Hypothalamus (tissue), 51 donors: Measurements from ENCODE around the gene MAGIX.
"Not testable (repeated sequence)": the region's sequence is repeated elsewhere in the genome, so short reads cannot be mapped to it uniquely, and the experiment has no call there.

ENCODE experiments used
- DNase-seq, 51 donors: peaks; one replicate each; lab custom pipeline; 2025; lab: John Stamatoyannopoulos, UW

MAGIX gene

DNA sequence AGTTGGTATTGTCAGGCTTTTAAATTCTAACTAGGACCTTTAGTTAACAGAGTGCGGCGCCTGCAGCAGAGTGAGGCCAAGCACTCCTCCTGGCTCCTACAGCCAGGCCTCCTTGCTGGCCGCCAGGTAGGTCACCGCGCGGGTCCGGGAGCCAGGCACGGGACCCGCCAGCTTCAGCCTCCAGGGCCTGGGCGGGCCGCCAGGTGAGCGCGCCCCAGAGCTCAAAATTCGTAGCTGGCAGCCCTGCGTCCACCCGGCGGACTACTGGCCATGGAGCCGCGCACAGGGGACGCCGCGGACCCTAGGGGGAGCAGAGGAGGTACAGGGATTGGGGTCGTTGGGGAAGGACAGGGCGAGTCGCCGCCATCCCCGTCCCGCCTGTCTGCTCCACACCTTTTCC is at the start of gene MAGIX:
MAGIX (plus strand) TSS at position 139 of the 400 bp plus-strand sequence; CDS start at position 271, 132 bp downstream.
- no peak for DNase-seq

DNA sequence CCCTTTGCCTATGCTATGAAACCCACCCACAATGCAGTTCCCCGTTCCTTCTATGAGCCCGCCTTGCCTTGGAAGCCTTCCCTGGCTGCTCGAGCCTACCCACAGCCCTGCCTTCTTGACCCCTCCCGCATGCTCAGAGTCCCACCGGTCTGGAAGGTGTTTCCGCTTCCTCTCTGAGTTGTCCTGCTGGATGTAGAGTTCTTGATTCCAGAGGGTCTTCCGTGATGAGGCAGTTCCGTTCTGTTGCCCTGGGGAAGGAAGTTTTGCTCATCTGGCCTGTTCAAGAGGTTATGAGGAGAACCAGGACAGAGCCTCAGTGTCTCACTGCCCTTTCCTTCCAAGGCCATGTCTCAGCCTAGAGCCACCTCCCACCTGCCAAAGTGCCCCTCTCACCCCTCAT is 46.5 kb upstream of the MAGIX start:
- DNase-seq = no peak

DNA sequence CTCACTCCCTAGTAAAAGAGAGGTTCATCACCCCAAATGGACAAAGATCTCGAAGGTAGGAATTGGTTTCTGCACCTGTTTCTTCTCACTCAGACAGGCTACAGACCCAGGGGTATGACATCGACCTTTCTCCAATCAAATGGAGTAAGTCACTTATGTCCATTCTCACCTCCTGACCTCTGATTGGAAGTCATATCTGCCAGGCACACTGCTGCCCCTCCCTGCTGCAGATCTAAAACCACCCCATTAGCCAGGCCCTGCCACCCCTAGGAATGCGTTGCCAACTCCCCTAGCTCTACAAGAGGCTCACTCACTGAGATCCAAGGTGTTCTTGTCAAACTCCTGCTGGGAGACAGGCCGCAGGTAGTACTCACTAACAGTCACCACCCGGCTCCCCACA is 45.8 kb upstream of the MAGIX start:
- DNase-seq = no peak

DNA sequence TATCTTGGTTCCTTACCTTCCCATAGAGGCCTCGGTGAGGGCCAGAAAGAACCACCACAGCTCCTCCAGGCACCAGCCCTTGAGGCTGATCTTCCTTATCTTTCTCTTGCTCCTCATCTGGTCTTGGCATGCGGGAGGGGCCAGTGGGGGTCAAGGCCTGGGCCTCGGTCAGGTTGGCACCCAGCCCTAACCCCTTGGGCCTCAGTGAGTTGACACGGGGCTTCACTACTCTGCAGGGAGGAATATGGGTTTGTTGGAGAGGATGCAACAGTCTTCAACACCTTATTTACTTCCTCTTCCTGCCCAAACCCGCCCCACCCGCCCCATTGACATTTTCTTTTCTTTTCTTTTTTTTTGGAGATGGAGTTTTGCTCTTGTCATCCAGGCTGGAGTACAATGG is 45.0 kb upstream of the MAGIX start:
- no peak for DNase-seq

DNA sequence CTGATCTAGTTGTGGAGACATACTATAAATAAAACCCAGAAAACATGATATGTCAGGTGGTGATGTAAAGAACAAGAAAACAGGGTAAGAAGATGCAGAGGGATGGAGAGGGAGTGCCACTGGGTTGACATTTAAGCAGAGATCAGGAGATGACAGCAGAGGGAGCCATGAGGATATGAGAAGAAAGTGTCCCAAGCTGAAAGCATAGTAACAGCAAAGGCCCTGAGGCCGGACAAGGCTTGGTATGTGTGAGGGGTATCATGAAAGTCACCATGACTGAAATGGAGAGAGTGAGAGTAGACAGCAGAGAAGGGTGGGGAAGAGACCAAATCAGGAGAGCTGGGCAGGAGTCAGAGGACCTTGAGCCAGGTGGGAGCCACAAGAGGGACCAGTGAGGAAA is 42.5 kb upstream of the MAGIX start:
- no peak for DNase-seq

DNA sequence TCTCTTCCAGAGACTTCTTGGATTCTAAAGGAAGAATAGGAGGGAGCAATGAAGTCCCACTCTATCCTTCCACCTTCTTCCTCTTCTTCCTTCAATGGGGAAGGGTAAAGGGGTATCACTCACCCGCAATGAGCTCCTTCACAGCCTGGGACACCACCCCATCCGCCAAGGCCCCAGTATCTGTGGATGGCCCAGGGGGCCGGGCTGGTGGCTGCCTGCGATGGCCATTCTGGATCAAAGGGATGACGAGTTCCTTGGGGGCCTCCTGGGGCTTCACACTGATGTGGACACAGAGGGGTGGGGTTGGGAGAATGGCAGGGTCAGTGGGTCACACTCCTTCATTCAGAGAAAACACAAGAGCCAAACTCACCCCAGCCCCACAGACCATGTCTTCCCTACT is 40.1 kb upstream of the MAGIX start:
- no peak for DNase-seq

DNA sequence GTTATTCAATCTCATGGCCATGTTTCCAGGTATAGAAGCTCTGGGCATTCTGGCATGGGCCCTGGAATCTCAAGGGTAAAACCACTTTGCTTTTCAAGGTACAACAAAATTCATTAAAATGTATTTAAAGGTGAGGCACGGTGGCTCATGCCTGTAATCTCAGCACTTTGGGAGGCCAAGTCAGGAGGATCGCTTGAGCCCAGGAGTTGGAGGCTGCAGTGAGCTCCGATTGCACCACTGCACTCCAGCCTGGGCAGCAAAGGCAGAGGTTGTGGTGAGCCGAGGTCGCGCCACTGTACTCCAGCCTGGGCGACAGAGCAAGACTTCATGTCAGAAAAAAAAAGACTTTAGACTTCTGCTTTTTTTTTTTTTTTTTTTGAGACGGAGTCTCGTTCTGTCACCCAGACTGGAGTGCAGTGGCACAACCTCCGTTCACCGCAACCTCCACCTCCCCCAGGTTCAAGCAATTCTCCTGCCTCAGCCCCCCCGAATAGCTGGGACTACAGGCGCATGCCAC is 34.8 kb upstream of the MAGIX start:
- DNase-seq = not testable (repeated sequence)

DNA sequence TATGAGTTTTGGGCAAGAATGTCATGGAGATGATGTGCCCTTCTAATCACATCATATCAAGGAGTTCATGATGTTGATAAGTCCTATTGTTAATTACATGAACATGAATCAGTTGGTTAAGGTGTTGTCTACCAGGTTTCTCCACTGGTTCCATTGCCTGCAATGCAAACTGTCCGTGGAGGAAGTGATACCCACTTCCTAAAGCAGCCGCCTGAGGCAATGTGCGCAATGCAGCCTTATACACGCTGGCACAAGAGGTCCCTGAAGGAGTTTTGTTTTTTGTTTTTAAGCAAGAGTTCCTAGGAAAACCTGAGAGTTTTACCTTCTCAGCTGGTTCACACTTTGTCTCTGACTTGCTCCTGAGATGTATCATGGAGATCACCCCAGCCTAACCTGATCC is 33.1 kb upstream of the MAGIX start:
- DNase-seq = no peak

DNA sequence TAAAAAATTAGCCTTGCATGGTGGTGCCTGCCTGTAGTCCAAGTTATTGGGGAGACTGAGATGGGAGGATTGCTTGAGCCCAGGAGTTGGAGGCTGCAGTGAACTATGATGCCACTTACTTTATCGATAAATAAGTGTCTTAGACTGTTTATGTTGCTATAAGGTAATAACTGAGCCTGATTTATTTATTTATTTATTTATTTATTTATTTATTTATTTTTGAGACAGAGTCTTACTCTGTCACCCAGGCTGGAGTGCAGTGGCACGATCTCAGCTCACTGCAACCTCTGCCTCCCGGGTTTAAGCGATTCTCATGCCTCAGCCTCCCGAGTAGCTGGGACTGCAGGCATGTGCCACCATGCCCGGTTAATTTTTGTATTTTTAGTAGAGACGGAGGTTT is 30.3 kb upstream of the MAGIX start:
- not testable (repeated sequence) for DNase-seq

DNA sequence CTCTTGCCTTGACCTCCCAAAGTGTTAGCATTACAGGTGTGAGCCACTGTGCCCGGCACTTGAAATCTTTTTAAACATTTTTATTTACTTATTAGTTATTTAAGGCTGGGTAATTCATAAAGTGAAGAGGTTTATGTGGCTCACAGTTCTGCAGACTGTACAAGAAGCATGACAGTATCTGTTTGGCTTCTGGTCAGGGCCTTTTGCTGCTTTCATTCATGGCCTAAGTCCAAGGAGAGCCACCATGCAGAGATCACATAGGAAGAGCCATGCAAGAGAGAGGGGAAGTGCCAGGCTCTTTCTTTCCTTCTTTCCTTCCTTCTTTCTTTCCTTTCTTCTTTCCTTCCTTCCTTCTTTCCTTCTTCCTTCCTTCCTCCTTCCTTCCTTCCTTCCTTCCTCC is 28.8 kb upstream of the MAGIX start:
- no peak for DNase-seq

DNA sequence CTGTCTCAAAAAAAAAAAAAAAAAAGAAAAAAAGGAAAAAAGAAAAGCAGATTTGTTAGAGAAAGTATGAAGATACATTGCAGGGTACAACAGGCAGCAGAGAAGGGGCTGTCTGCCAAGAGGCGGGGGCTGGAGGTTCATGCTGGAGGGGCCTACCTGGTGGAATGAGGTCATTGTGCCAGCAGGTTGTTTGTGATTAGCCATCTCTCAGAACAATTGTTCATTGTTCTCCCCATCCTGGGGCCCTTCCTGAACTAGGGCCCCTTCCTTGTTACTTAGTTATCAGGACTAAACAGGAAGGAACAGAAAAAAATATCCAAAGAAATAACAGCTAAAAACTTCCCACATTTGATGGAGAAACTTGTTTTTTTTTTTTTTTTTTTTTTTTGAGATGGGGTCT is 25.1 kb upstream of the MAGIX start:
- no peak for DNase-seq

DNA sequence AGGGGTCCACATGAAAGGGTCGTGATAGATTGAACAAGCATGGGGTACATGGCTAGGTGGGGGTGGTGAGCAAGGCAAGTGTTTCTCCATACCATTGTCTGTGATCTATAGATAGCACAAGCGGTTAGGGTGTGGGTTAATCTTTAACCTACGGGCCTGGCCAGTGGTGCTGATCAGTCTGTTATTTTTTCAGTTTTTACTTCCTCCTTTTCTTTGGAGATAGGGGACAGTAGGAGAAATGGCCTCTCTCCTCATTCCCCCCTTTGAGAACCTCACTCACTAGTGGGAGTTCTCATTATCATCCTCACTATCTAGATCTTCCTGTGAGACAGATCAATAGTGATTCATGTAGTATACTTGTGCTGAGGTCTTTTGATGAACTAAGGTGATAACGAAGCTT is 22.8 kb upstream of the MAGIX start:
- DNase-seq = no peak

DNA sequence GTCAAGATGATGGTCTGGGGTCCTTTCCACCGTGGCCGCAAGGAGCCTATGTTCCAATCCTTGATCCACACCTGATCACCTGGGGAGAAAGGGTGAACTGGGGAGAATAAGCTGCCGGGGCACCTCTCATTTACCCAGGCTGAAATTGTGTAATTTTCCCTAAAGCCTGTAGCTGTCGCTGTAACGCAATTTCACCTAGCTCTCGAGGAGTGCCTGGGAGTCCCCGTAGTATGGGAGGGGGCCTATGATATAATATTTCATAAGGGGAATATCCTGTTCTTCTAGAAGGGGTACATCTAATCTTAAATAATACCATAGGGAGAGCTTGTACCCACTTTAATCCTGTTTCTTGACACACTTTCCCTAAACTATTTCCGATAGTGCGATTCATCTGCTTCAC is 20.3 kb upstream of the MAGIX start:
- peak in 1 of 51 donors; percentile 0 for DNase-seq

DNA sequence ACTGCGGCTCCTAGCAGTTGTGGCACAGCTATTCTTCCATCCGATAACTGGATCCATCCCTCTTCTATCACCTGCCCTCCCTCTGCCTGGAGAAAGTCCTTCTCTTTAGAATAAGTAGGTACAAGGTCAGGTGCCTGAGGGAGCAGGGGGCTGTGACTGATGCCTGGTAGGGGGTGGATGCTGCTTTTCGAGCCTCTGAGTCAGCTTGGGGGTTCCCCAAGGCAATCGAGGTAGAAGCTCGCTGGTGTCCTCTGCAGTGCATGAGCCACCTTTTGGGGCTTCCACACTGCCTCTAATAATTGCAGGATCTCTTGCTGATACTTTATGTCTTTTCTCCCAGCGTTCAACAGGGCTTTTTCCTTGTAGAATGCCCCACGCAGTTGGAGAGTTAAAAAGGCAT is 19.4 kb upstream of the MAGIX start:
- not testable (repeated sequence) for DNase-seq

DNA sequence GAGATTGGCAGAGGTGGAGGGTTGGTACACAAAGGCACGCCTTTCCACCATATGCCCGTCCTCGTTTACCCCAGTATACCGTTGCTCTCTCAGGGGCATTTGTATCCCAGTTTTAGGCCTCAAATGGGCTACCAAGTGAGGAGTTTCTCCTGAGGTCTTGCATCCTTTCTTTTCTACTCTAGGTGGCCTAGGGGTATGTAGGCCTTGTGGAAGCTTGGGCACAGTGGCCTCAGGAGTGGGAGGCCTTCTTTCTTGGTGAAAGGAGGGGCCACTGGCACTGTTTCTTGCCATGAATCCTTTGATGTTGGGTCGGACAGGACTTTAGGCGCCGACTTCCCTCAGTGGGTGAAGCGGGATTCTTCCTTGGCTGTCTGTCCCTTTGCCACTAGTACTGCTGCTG is 15.3 kb upstream of the MAGIX start:
- no peak for DNase-seq

DNA sequence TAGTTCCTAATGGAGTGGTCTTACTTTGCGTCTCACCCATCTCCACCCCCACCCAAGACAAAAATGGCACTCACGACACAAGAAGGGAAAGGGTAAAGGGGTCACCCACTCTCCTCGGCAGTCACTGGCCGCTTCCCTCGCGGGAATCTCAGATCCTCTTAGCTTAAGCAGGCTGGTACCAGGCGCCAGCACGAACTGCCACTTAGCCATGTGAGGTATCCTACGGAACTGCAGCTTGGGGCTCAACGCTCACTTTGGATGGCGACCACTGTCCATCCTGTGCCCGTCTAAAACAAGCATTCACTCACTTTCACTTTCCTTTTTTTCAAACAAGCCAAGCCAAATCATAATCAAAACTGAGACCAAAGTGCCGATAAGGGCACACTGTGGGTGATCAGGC is 14.6 kb upstream of the MAGIX start:
- DNase-seq = no peak

DNA sequence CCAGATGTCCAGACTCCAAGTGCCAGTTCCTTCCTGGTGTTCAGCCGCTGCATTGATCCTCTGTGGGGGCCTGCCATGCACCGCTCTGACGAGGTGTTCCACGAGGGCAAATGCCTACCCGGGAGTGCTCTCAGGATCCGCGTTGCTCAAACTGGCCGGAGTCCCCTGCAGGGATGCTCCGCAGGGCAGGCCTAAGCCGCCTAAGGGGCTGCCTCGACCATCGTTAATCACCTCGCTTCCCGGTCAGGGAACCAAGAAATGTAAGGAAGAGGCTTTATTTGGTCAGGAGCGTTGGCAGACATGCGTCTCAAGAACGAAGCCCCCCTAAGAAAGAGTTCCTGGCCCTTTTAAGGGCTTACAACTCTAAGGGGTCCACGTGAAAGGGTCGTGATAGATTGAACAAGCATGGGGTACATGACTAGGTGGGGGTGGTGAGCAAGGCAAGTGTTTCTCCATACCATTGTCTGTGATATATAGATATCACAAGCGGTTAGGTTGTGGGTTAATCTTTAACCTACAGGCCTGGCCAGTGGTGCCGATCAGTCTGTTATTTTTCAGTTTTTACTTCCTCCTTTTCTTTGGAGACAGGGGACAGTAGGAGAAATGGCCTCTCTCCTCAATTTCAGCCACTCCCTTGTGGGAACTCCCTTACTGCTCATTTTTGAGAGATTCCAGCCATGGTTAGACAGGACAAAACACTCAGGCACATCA is 14.0 kb upstream of the MAGIX start:
- DNase-seq = not testable (repeated sequence)

DNA sequence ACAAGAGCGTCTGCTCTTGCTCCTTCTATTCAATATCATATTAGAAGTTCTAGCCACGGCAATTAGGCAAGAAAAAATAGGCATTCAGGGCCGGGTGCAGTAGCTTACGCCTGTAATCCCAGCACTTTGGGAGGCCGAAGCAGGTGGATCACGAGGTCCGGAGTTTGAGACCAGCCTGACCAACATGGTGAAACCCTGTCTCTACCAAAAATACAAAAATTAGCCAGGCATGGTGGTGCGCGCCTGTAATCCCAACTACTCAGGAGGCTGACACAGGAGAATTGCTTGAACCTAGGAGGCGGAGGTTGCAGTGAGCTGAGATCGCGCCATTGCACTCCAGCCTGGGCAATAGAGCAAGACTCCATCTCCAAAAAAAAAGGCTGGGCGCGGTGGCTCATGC is 13.3 kb upstream of the MAGIX start:
- DNase-seq = not testable (repeated sequence)

DNA sequence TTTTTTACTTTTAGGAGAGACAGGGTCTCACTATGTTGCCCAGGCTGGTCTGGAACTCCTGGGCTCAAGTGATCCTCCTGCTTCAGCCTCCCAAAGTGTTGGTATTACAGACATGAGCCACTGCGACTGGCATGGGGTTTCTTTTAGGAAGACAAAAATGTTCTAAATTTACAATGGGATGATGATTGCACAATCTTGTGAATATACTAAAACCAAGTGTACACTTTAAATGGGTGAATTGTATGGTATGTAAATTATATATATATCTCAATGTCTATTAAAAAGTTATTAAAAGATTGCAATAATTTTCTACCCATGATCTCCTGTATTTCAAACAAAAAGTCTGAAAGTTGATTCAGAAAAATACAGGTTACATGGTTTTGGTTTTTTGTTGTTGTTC is 9.1 kb upstream of the MAGIX start:
- no peak for DNase-seq

DNA sequence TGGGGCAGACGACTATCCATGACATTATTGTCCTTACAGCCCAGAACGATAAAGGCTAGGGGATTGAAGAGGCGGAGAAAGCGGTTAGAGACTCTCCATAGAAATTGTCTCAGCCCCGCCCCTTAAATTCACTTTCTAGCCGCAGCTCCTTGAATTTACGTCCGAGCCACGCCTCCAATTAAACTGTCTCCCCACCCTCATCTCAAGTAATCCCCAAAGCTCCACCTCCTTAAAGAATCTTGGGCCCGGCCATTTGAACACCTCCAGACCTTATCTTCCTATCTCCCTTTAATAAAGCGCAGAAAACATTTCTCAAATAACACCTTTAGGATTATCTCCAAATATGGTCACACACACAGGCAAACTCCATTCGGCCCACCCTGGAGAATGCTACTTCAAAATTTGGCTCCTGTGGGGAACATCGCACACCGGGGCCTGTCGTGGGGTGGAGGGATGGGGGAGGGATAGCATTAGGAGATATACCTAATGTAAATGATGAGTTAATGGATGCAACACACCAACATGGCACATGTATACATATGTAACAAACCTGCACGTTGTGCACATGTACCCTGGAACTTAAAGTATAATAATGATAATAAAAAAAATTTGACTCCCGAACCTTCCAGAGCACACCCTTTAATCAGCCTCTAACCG is 7.2 kb upstream of the MAGIX start:
- peak in 14 of 51 donors; percentile 4 to 50 (median 8) for DNase-seq

DNA sequence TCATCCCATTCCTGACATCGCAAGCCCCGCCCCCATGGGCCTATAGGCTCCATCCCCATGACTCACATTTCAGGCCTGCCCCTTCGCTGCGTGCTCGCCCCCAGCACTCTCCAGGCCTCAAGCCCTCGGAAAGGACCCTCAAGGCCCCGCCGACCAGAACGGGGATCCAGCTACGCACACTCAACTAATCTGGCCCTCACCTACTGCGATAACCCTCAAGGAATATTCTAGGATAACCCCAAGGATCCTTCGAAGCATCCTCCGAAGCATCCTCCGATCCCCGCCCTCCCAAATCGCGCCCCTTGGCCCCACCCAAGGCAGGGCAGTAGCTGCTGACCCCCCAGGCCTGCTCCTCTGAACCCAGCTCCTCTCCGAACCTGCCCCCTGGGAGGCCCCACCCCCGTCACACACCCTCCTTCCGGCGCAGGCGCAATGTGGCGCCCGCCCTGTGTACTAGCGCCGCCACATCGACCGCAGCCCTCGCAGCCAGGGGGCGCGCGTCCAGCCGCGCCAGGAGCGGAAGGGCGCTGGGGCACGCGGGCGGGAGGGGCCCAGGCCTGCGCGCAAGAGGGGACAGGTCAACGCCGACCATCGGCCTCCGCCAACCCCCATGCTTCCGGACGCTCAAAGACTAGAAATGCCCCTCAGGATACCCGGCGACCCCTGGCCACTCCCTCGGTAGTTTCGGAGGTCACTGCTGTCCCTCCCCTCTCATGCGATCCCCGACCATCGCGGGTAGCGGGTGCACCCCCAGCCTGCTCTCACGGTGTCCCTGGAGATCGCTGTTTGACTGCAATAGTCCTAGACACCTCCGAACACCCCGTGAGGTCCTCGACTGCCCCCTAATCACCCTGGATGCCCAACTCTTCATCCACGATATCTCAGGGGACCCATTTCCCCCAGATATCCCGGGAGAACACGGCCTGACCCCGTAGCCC is 6.4 kb upstream of the MAGIX start:
- DNase-seq = peak; percentile 7 to 87 (median 72)
